Keratinocyte (primary cell): Measurements from ENCODE around the gene ROPN1L. TPM values are rescaled to one million over a fixed set of nuclear protein-coding genes. Genes with fewer than 3 reads are reported as not detected.

ENCODE experiments used
- DNase-seq: peaks from one replicate; pipeline ENCODE4 v3.0.0-alpha.2; 2011; ENCODE audit warnings: low read depth, missing footprints, low spot score
- FAIRE-seq: peaks from 2 replicates; lab custom pipeline; 2011; peaks lifted over from hg19 to GRCh38; lab: Jason Lieb, UNC
- H2AFZ ChIP-seq: 2 replicates; pipeline ENCODE4 v1.6.0; 2012; ENCODE audit warnings: low read length, control low read depth, inconsistent platforms; ENCODE audit not compliant: control insufficient read depth
- H3K27ac ChIP-seq: 2 replicates; pipeline ENCODE4 v1.5.1; 2011; ENCODE audit warnings: low read length; ENCODE audit not compliant: control insufficient read depth, insufficient read depth
- H3K27me3 ChIP-seq: 3 replicates; pipeline ENCODE4 v1.6.0; 2011; ENCODE audit warnings: low read length; ENCODE audit not compliant: control insufficient read depth, insufficient read depth; ENCODE audit errors: extremely low read depth
- H3K36me3 ChIP-seq, 2 experiments: 2 replicates in 1 of 2; 3 replicates in 1 of 2; pipeline ENCODE4 v1.5.1; 2011; ENCODE audit warnings: low read length in 2 of 2, mild to moderate bottlenecking in 1 of 2; ENCODE audit not compliant: control insufficient read depth in 2 of 2, insufficient read depth in 2 of 2; ENCODE audit errors: extremely low read depth in 1 of 2
- H3K4me1 ChIP-seq: 3 replicates; pipeline ENCODE4 v1.5.1; 2011; ENCODE audit warnings: low read length; ENCODE audit not compliant: control insufficient read depth, insufficient read depth; ENCODE audit errors: extremely low read depth
- H3K4me2 ChIP-seq: 3 replicates; pipeline ENCODE4 v1.6.0; 2011; ENCODE audit warnings: low read depth, low read length; ENCODE audit not compliant: control insufficient read depth, insufficient read depth; ENCODE audit errors: extremely low read depth
- H3K4me3 ChIP-seq, 3 experiments: fragments of 200-600 bp in 1 of 3; sonication (generic) in 1 of 3; 2 replicates in 2 of 3; 3 replicates in 1 of 3; pipeline ENCODE4 v1.5.1; 2011 to 2016; ENCODE audit warnings: low read length in 3 of 3, mild to moderate bottlenecking in 3 of 3, control low read depth in 2 of 3, inconsistent platforms in 1 of 3, low read depth in 1 of 3, mixed read lengths in 1 of 3, mixed run types in 1 of 3, moderate library complexity in 1 of 3; ENCODE audit not compliant: control insufficient read depth in 2 of 3, insufficient read depth in 2 of 3; ENCODE audit errors: extremely low read depth in 1 of 3
- H3K79me2 ChIP-seq: 2 replicates; pipeline ENCODE4 v1.6.0; 2012; ENCODE audit warnings: low read length; ENCODE audit not compliant: control insufficient read depth, insufficient read depth
- H3K9ac ChIP-seq: 3 replicates; pipeline ENCODE4 v1.6.0; 2011; ENCODE audit warnings: low read length; ENCODE audit not compliant: control insufficient read depth, insufficient read depth; ENCODE audit errors: extremely low read depth
- H3K9me1 ChIP-seq: 3 replicates; pipeline ENCODE4 v1.6.0; 2011; ENCODE audit warnings: low read length; ENCODE audit not compliant: control insufficient read depth, insufficient read depth; ENCODE audit errors: extremely low read depth
- H3K9me3 ChIP-seq: 2 replicates; pipeline ENCODE4 v1.5.1; 2012; ENCODE audit warnings: low read depth, low read length; ENCODE audit not compliant: control insufficient read depth
- H4K20me1 ChIP-seq: 3 replicates; pipeline ENCODE4 v1.6.0; 2011; ENCODE audit warnings: low read length; ENCODE audit not compliant: control insufficient read depth, insufficient read depth; ENCODE audit errors: extremely low read depth
- CTCF ChIP-seq, 3 experiments: IDR thresholded peaks in 1 of 3; conservative IDR thresholded peaks in 1 of 3; optimal IDR thresholded peaks in 1 of 3; 2 replicates in 2 of 3; 3 replicates in 1 of 3; pipeline versions ENCODE3 to v1.5.1; 2011; ENCODE audit warnings: low read length in 3 of 3, mild to moderate bottlenecking in 3 of 3, moderate library complexity in 2 of 3, control low read depth in 1 of 3, inconsistent platforms in 1 of 3; ENCODE audit not compliant: insufficient read depth in 2 of 3; ENCODE audit errors: extremely low read depth in 1 of 3
- EZH2 ChIP-seq: IDR thresholded peaks from one replicate; pipeline ENCODE4 v1.6.1; 2012; ENCODE audit warnings: inconsistent platforms, mild to moderate bottlenecking, low read length, moderate library complexity
- dilution Hi-C: fragments of 300-500 bp; cut with MboI; formaldehyde crosslinking; loops from one replicate; pipeline ENCODE4 v1.7.0; 2020; ENCODE audit warnings: low sequenced_read_pairs; ENCODE audit not compliant: extremely low pct_ligation_motif_present
- polyA plus RNA-seq, 5 experiments: library from polyadenylated mRNA; depleted of rRNA in 3 of 5; stranded (reverse) in 3 of 5; stranded (forward) in 1 of 5; unstranded in 1 of 5; fragments of >200 nt; gene quantifications; 1 replicate in 1 of 5; 2 replicates in 3 of 5; 3 replicates in 1 of 5; pipeline versions ENCODE4 v1.2.1 to v1.2.3, GENCODE V29; 2011 to 2012; ENCODE audit warnings: missing spikeins in 2 of 5, low read depth in 1 of 5, low replicate concordance in 1 of 5

Gene ROPN1L
- polyA plus RNA-seq, 1 donor (not counting 4 experiments of a cell fraction or from before 2014, with no cell fraction given): not detected

GRCh38 chr5:10490927-10491672, 49.4 kb downstream of the ROPN1L start:
- Histone ChIP-seq H3K36me3 (no peaks in the 10 kb centered on the region), H3K9me3 (no peaks in the 10 kb centered on the region), H3K27me3 (no peaks in the 10 kb centered on the region), H3K79me2 (no peaks in the 10 kb centered on the region), H3K9ac (no peak overlapping the region), H3K4me1 (peaks cover 2% of the 10 kb centered on the region), H2AFZ (no peak overlapping the region), H3K4me2 (no peak overlapping the region), H3K4me3 (no peak overlapping the region), H3K9me1 (no peaks in the 10 kb centered on the region), H3K27ac (no peak overlapping the region), H4K20me1 (no peaks in the 10 kb centered on the region)
- FAIRE-seq (no peak), DNase-seq (no peak)
- TF ChIP-seq CTCF (optimal IDR thresholded peaks at IDR 0.05 in 1 of 3, IDR thresholded peaks at IDR 0.05 in 1 of 3, conservative IDR thresholded peaks at IDR 0.05 in 1 of 3; ENCODE audit: extremely low read depth in 1 of 3, insufficient read depth in 2 of 3, low read length in 3 of 3) (no peak), EZH2 (no peak)
- dilution Hi-C loops: no loop called here

GRCh38 chr5:10491673-10492026, 50.0 kb downstream of the ROPN1L start:
- dilution Hi-C loops: no loop called here
- Histone ChIP-seq H3K9me3 (no peaks in the 10 kb centered on the region), H3K27me3 (no peaks in the 10 kb centered on the region), H4K20me1 (no peaks in the 10 kb centered on the region), H2AFZ (no peak overlapping the region), H3K4me1 (peaks cover 2% of the 10 kb centered on the region), H3K27ac (no peak overlapping the region), H3K4me2 (no peak overlapping the region), H3K9me1 (no peaks in the 10 kb centered on the region), H3K79me2 (no peaks in the 10 kb centered on the region), H3K36me3 (no peaks in the 10 kb centered on the region), H3K9ac (no peak overlapping the region), H3K4me3 (no peak overlapping the region)
- FAIRE-seq (no peak), DNase-seq (no peak)
- TF ChIP-seq EZH2: no peak
- no peak for TF ChIP-seq CTCF (optimal IDR thresholded peaks at IDR 0.05 in 1 of 3, IDR thresholded peaks at IDR 0.05 in 1 of 3, conservative IDR thresholded peaks at IDR 0.05 in 1 of 3; ENCODE audit: extremely low read depth in 1 of 3, insufficient read depth in 2 of 3, low read length in 3 of 3)
